ENCODE data around the gene PACRG. TPM values are rescaled to one million over a fixed set of nuclear protein-coding genes. Genes with fewer than 3 reads are reported as not detected.

The PACRG gene
- polyA plus RNA-seq, 3 donors: not detected

GRCh38 chr6:162722633-162723032, 5.1 kb upstream of the PACRG start:
- Histone ChIP-seq H3K4me2 (replicated peaks; ENCODE audit: extremely low read depth, low read length, poor library complexity, severe bottlenecking) (no peak overlapping the region), H3K9ac (ENCODE audit: insufficient read depth, low read length, poor library complexity, severe bottlenecking) (no peak overlapping the region), H3K79me2 (ENCODE audit: insufficient read depth, low read length) (no peaks in the 10 kb centered on the region), H2AFZ (ENCODE audit: insufficient read depth, low read depth, low read length, poor library complexity, severe bottlenecking) (no peak overlapping the region), H3K27me3 (ENCODE audit: control insufficient read depth in 2 of 2, insufficient read depth in 2 of 2, low read length in 2 of 2) (no peaks in the 10 kb centered on the region), H3K27ac (ENCODE audit: low read depth in 1 of 2, low read length in 2 of 2) (no peak overlapping the region), H3K4me3 (replicated peaks in 1 of 3; ENCODE audit: low read depth in 2 of 3, low read length in 3 of 3) (no peak overlapping the region), H3K4me1 (ENCODE audit: control insufficient read depth in 1 of 2, insufficient read depth in 2 of 2, low read length in 2 of 2) (peaks cover 5 to 9% of the 10 kb centered on the region in 2 donors), H3K9me3 (replicated peaks in 1 of 2; ENCODE audit: control insufficient read depth in 1 of 2, insufficient read depth in 1 of 2, low read length in 2 of 2) (no peaks in the 10 kb centered on the region), H3K36me3 (replicated peaks in 1 of 2; ENCODE audit: control insufficient read depth in 1 of 2, insufficient read depth in 2 of 2, low read length in 2 of 2) (no peaks in the 10 kb centered on the region), H4K20me1 (ENCODE audit: insufficient read depth, low read length) (no peaks in the 10 kb centered on the region)
- peaks cover 0 to 4% (median 1%) of the 10 kb centered on the region in 7 donors for H3K9me3 Mint-ChIP-seq
- H3K4me3 Mint-ChIP-seq: no peak overlapping the region
- no peak for DNase-seq
- no peak for TF ChIP-seq CTCF (IDR thresholded peaks at IDR 0.05)
- no CpG with 5 or more reads among the region's 1 CpG for WGBS (ENCODE audit: insufficient coverage)
- H3K27ac Mint-ChIP-seq: no peak overlapping the region
- no peaks in the 10 kb centered on the region for H3K36me3 Mint-ChIP-seq
- intact Hi-C loops (cut with micrococcal nuclease): no loop called here
- peaks cover 5 to 9% (median 7%) of the 10 kb centered on the region in 3 donors for H3K27me3 Mint-ChIP-seq (ENCODE audit: low read depth in 3 of 3)
- peaks cover 6% of the 10 kb centered on the region for H3K4me1 Mint-ChIP-seq

GRCh38 chr6:162726947-162727321, 840 bp upstream of the PACRG start:
- peaks cover 0 to 2% (median 0%) of the 10 kb centered on the region in 7 donors for H3K9me3 Mint-ChIP-seq
- Histone ChIP-seq H3K4me1 (ENCODE audit: control insufficient read depth in 1 of 2, insufficient read depth in 2 of 2, low read length in 2 of 2) (peaks cover 10 to 17% of the 10 kb centered on the region in 2 donors), H3K79me2 (ENCODE audit: insufficient read depth, low read length) (no peaks in the 10 kb centered on the region), H4K20me1 (ENCODE audit: insufficient read depth, low read length) (no peaks in the 10 kb centered on the region), H2AFZ (ENCODE audit: insufficient read depth, low read depth, low read length, poor library complexity, severe bottlenecking) (peak overlapping the region; percentile 92), H3K27me3 (ENCODE audit: control insufficient read depth in 2 of 2, insufficient read depth in 2 of 2, low read length in 2 of 2) (no peaks in the 10 kb centered on the region), H3K27ac (ENCODE audit: low read depth in 1 of 2, low read length in 2 of 2) (no peak overlapping the region), H3K4me3 (replicated peaks in 1 of 3; ENCODE audit: low read depth in 2 of 3, low read length in 3 of 3) (peak overlapping the region; percentile 60 to 91 (median 61)), H3K9ac (ENCODE audit: insufficient read depth, low read length, poor library complexity, severe bottlenecking) (peak overlapping the region; percentile 85), H3K9me3 (replicated peaks in 1 of 2; ENCODE audit: control insufficient read depth in 1 of 2, insufficient read depth in 1 of 2, low read length in 2 of 2) (no peaks in the 10 kb centered on the region), H3K36me3 (replicated peaks in 1 of 2; ENCODE audit: control insufficient read depth in 1 of 2, insufficient read depth in 2 of 2, low read length in 2 of 2) (no peaks in the 10 kb centered on the region), H3K4me2 (replicated peaks; ENCODE audit: extremely low read depth, low read length, poor library complexity, severe bottlenecking) (peak overlapping the region; percentile 92)
- H3K4me3 Mint-ChIP-seq: peak overlapping the region; percentile 92 to 95
- intact Hi-C loops (cut with micrococcal nuclease): no loop called here
- no peak for TF ChIP-seq CTCF (IDR thresholded peaks at IDR 0.05)
- H3K27me3 Mint-ChIP-seq (ENCODE audit: low read depth in 3 of 3): peaks cover 5 to 9% (median 7%) of the 10 kb centered on the region in 3 donors
- peaks cover 12% of the 10 kb centered on the region for H3K4me1 Mint-ChIP-seq
- DNase-seq: peak in 1 of 3 donors; percentile 6
- H3K36me3 Mint-ChIP-seq: no peaks in the 10 kb centered on the region
- WGBS (ENCODE audit: insufficient coverage): 0% methylated on average over 9 of the region's 13 CpGs
- peak overlapping the region in 6 of 7 donors; percentile 79 to 90 (median 85) for H3K27ac Mint-ChIP-seq
